Immature natural killer cell (primary cell): Measurements from ENCODE around the gene HADHA. TPM values are rescaled to one million over a fixed set of nuclear protein-coding genes. Genes with fewer than 3 reads are reported as not detected.

Experiments
- DNase-seq, 3 donors: peaks; one replicate each; pipeline ENCODE4 v3.0.0; 2022; ENCODE audit warnings: mixed read lengths in 1 of 3
- H3K27ac Mint-ChIP-seq, 6 donors: one replicate each; pipeline ENCODE4 v1.8.0; 2020; ENCODE audit warnings: mixed read lengths in 6 of 6, mild to moderate bottlenecking in 5 of 6, inconsistent platforms in 4 of 6, moderate library complexity in 3 of 6
- H3K27me3 Mint-ChIP-seq, 3 donors: one replicate each; pipeline ENCODE4 v1.8.0; 2020 to 2021; ENCODE audit warnings: low read depth in 3 of 3, mild to moderate bottlenecking in 3 of 3, mixed read lengths in 3 of 3, moderate library complexity in 3 of 3, inconsistent platforms in 1 of 3
- H3K36me3 Mint-ChIP-seq, 3 donors: one replicate each; pipeline ENCODE4 v1.8.0; 2020; ENCODE audit warnings: mixed read lengths in 3 of 3, inconsistent platforms in 2 of 3, mild to moderate bottlenecking in 2 of 3
- H3K4me1 Mint-ChIP-seq, 2 donors: one replicate each; pipeline ENCODE4 v1.8.0; 2020; ENCODE audit warnings: inconsistent platforms in 2 of 2, mild to moderate bottlenecking in 2 of 2, mixed read lengths in 2 of 2, moderate library complexity in 1 of 2
- H3K4me3 Mint-ChIP-seq, 5 donors: one replicate each; pipeline ENCODE4 v1.8.0; 2020; ENCODE audit warnings: mild to moderate bottlenecking in 5 of 5, mixed read lengths in 5 of 5, inconsistent platforms in 3 of 5, moderate library complexity in 3 of 5
- H3K9me3 Mint-ChIP-seq, 6 donors: one replicate each; pipeline ENCODE4 v1.8.0; 2020; ENCODE audit warnings: mild to moderate bottlenecking in 6 of 6, mixed read lengths in 6 of 6, inconsistent platforms in 4 of 6, moderate library complexity in 3 of 6
- polyA plus RNA-seq, 3 donors: library from polyadenylated mRNA; unstranded; fragments of 300-500 nt; fragmentation: Illumina TruSeq; gene quantifications; one replicate each; pipeline ENCODE4 v1.2.3, GENCODE V29; 2021

The HADHA gene
- polyA plus RNA-seq, 3 donors from 2014 or later, result 94.4 to 132 (median 118) TPM

- H3K27me3 Mint-ChIP-seq, result peaks cover 1 to 12% (median 6%) of the 10 kb centered on the region in 3 donors
- no peaks in the 10 kb centered on the region for H3K4me1 Mint-ChIP-seq
- DNase-seq, result no peak
- no peak overlapping the region for H3K27ac Mint-ChIP-seq
- peaks cover 0 to 5% (median 0%) of the 10 kb centered on the region in 3 donors for H3K36me3 Mint-ChIP-seq
- no peaks in the 10 kb centered on the region for H3K9me3 Mint-ChIP-seq
- no peak overlapping the region for H3K4me3 Mint-ChIP-seq
Measured at GRCh38 chr2:26150243-26150642, 94.2 kb downstream of the HADHA start.

DNA sequence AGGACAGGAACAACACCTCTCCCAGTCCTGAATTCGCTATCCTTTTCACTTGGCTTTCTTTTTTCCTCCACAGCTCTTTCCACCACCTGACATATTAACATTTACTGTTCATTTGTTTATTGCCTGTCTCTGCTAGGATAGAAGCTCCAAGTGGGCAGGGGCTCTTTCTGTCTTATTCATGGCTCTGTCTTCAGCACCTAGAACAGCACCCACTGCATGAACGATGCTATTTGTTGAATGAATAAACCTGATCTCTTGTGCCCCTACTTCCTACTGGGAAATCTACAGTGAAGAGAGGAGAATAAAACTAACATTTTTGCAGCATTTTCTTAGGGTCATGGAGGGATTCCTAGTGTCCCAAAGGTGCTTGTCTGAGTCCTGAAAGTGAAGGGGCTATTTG is 95.9 kb downstream of the HADHA start:
- no peak for DNase-seq
- Mint-ChIP-seq H3K4me1 (no peaks in the 10 kb centered on the region), H3K27ac (no peak overlapping the region), H3K4me3 (no peak overlapping the region), H3K27me3 (peaks cover 1 to 12% (median 6%) of the 10 kb centered on the region in 3 donors), H3K36me3 (peaks cover 0 to 5% (median 0%) of the 10 kb centered on the region in 3 donors), H3K9me3 (no peaks in the 10 kb centered on the region)

GRCh38 chr2:26144953-26145680 is 99.3 kb downstream of the HADHA start:
- Mint-ChIP-seq H3K9me3 (no peaks in the 10 kb centered on the region), H3K27me3 (peaks cover under 1 to 3% (median 1%) of the 10 kb centered on the region in 3 donors), H3K4me3 (no peak overlapping the region), H3K27ac (no peak overlapping the region), H3K4me1 (no peaks in the 10 kb centered on the region), H3K36me3 (peaks cover 0 to 1% (median 0%) of the 10 kb centered on the region in 3 donors)
- DNase-seq, result peak; percentile 43 to 57 (median 53)

DNA sequence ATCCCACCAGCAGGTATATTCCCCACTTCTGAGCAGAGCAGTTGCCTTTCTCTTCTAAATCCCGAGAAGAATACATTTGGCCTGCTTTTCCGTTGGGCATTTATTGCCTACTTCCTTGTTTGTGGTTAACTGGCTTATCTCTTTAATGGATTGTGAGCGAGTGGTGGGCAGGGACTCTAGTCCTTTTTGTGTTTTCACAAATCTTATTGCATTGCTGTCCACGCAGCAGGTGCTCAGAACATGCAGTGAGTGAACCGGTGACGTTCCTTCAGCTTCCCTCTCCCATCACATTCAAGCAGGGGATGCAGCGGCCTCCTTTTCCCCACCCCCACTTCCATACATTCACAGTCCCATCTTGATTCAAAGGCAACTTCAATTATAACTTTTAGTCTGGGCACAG is 100.4 kb downstream of the HADHA start:
- Mint-ChIP-seq H3K27ac (no peak overlapping the region), H3K4me1 (no peaks in the 10 kb centered on the region), H3K36me3 (no peaks in the 10 kb centered on the region), H3K27me3 (peaks cover 0 to 3% (median 0%) of the 10 kb centered on the region in 3 donors), H3K9me3 (no peaks in the 10 kb centered on the region), H3K4me3 (no peak overlapping the region)
- DNase-seq, result no peak

DNA sequence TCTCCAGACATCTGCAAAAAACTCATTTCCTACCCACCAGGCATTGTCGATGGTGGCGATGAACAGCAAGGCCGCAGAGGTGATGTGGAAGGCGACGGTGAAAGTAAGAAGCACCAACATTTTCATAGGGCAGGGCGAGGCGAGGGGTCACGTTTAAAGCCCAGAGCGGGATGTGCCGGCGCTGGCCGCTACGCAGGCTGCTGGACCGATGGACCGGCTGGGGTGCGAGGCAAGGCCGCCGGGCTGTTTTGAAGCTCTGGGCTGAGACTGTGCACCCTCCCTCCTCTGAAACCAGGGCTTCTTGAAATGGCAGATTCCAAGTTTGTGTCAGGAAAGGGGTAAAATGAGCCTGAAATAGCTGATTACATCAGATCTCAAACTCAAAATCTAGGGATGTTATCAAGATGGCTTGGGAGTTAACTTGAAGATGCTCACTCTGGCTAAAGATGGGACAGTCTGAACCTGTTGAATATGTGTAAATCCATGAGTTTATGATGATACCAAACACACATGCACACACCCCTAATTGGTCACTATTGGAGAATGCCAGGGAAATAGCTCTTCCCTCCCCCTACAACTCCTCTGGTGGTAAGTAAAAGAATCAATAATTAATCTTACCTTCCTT is 103.2 kb downstream of the HADHA start:
- DNase-seq, result no peak
- Mint-ChIP-seq H3K4me1 (no peaks in the 10 kb centered on the region), H3K27me3 (peaks cover 0 to 1% (median 0%) of the 10 kb centered on the region in 3 donors), H3K27ac (no peak overlapping the region), H3K9me3 (no peaks in the 10 kb centered on the region), H3K36me3 (peaks cover 0 to 4% (median 0%) of the 10 kb centered on the region in 3 donors), H3K4me3 (no peak overlapping the region)

Other genes with a start within 250 kb of the HADHA start
- 10 to 100 TPM; 69.9 to 85.2 (median 80.5) TPM for gene RAB10, start 210.5 kb downstream of the HADHA start, polyA plus RNA-seq
- gene GAREM2, start 71.5 kb downstream of the HADHA start, polyA plus RNA-seq, result 1 to 10 TPM in 2 of 3 donors, under 1 TPM in 1; 0.50 to 3.5 (median 1.4) TPM
- gene HADHB, start 307 bp upstream of the HADHA start, polyA plus RNA-seq, result 10 to 100 TPM; 72.3 to 96.8 (median 74.9) TPM
- 1 to 10 TPM; 3.3 to 7.2 (median 5.6) TPM for gene SELENOI, start 101.5 kb upstream of the HADHA start, polyA plus RNA-seq
- under 1 TPM in 1 of 3 donors, not detected in 2; 0.39 TPM for gene ADGRF3, start 102.2 kb upstream of the HADHA start, polyA plus RNA-seq
- not detected for gene DRC1, start 157.3 kb upstream of the HADHA start, polyA plus RNA-seq
- 1 to 10 TPM in 1 of 3 donors, under 1 TPM in 1, not detected in 1; 0.34 to 1.3 TPM for gene OTOF, start 233.5 kb upstream of the HADHA start, polyA plus RNA-seq